SKM-1 (cell line): ENCODE data around the gene STX8.

Experiments
- DNase-seq: peaks from one replicate; lab custom pipeline; 2025; ENCODE audit not compliant: unreplicated experiment; lab: John Stamatoyannopoulos, UW

The STX8 gene

GRCh38 chr17:9446528-9446927 lies 129.1 kb downstream of the STX8 start:
- DNase-seq: no peak

DNA sequence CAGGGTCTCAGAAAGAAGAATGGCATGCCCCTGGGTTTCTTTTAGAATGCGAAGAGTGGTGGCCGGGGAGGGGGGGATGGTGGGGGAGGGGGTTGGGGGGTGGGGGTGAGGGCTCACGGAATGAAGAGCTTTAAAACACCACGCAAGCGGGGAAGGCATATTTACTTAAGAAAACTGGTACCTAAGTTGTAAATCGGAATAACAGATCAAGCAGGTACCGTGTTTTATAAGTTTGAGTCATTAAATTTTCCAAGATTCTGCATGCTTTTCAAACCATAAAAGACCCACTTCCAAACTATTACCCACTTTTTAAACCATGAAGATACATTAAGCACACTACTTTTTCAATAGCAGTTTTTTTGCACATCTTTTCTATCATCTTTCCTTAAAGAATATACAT lies 130.2 kb downstream of the STX8 start:
- DNase-seq: no peak

GRCh38 chr17:9444687-9445086 lies 130.9 kb downstream of the STX8 start:
- no peak for DNase-seq

DNA sequence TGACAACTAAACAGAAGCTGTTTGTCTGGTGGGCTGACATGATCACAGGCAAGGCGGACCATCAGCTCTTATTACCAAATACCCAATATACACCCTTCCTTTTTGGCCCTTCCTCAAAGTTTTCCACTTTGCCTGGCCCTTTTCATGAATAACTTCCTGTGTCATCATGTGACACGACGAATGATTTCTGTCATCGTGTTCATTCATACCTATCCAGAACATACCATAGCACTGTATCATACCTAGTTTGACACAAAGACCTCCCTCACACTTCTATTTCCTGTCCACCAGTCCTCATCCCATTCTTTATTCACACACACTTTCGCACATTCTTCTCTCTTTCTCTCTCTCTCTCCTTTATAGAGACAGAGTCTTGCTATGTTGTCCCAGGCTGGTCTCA lies 131.8 kb downstream of the STX8 start:
- no peak for DNase-seq

DNA sequence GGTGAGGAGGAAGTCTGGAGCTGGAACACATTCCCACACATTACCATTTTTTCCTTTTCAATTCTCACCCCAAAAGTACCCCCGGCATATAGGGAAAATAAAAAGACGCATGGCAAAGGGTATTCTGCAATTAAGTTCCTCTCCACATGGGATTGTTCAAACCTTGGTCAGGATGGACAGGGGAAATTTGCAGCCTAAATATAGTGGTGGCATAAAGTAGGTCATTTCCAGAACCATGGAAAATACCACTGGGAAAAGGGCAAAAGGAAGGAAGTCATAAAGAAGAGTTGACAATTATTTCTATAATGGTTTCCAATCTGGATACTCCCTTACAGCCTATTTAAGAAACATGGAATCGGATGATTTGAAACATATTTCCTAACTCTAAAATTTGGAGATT lies 135.8 kb downstream of the STX8 start:
- no peak for DNase-seq

DNA sequence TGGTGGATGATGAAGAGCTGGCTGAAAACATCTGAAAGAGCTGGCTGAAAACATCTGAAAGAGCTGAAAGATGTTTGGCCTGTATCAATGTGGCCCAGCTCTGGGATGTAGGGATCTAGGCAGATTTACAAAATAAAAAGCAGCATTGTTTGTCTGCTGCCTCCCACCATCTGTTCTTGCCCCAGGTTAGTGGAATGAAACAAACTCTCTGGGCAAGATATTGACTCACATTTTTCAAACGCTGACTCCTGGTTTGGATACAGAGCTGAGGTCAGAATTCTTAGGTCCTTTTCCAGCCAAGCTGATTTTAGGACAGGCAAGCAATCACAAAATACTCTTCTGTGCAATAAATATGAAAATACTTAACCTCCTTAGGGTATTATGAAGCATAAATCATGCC lies 139.0 kb downstream of the STX8 start:
- no peak for DNase-seq

- DNase-seq: no peak
Measured at GRCh38 chr17:9435165-9435564, 140.5 kb downstream of the STX8 start.

GRCh38 chr17:9434642-9435057 lies 141.0 kb downstream of the STX8 start:
- DNase-seq: no peak

- no peak for DNase-seq
Measured at GRCh38 chr17:9432934-9433421, 142.6 kb downstream of the STX8 start.

DNA sequence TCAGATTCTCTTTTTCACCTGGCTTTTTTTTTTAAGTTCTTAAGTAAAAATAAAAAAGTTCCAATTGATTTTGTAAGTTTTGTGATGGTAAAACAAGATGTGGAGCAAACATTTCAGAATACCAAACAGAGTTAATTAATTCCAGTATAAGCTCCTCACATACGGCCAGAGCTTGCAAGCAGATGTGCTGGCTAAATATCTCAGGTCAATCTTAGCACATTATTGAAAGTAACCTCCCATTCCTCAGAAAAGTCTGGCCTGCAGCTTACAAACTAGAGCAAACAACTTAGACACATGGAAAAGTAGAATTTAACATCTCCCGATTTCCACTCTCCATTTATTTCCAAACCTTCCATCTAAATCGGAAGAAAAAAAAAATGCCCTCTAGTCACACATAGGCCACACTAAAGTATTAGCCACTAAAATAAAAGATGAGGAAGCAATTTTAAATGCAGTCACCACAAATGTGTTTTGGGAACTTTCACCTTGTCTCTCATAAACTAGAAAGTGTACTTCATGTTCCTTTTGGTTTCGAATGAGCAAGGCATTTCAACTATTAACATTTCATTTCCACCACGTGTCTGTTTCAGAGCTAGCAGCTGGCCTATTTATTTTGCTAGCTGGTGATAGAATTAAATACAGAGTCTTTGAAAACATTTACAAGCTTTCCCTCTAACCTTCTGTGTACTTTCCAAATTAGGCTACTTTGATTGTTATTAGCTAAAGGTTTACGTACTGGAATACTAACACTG lies 143.3 kb downstream of the STX8 start:
- no peak for DNase-seq

- no peak for DNase-seq
Measured at GRCh38 chr17:9431620-9432019, 144.0 kb downstream of the STX8 start.

GRCh38 chr17:9427465-9428315 lies 147.9 kb downstream of the STX8 start:
- DNase-seq: no peak

- DNase-seq: no peak
Measured at GRCh38 chr17:9424071-9424640, 151.5 kb downstream of the STX8 start.

DNA sequence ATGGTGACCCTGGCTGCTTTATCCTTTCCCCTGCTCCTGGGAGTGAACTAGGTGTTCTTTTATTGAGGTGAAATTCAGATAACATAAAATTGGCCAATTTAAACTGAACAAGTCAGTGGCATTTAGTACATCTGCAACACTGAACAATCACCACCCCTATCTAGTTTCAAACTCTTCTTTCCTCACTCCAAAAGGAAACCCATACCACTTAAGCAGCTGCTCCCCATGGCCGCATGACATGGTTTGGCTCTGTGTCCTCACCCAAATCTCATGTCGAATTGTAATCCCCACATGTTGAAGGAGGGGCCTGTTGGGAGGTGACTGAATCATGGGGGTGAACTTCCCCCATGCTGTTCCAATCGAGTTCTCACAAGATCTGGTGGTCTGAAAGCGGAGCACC lies 154.1 kb downstream of the STX8 start:
- DNase-seq: no peak

GRCh38 chr17:9419932-9420453 lies 155.6 kb downstream of the STX8 start:
- no peak for DNase-seq

GRCh38 chr17:9414471-9414870 lies 161.1 kb downstream of the STX8 start:
- DNase-seq: no peak

DNA sequence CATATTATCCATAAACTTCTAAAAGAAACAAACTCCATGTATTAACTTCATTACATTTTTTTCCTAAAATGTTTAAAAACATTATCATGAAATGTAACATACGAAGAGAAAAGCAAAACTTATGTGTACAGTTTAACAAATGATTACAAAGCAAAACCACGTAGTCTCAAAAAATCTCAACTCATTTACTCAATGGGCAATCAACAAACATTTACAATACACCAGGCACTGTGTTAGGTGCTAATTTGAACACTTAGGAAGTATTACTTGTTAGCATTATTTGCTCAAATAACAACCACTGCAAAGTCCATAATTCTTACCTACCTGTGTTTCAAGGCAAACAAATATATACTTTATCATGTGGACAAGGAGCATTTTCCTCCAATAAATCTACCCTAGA lies 164.9 kb downstream of the STX8 start:
- DNase-seq: no peak

- no peak for DNase-seq
Measured at GRCh38 chr17:9410301-9410700, 165.3 kb downstream of the STX8 start.

DNA sequence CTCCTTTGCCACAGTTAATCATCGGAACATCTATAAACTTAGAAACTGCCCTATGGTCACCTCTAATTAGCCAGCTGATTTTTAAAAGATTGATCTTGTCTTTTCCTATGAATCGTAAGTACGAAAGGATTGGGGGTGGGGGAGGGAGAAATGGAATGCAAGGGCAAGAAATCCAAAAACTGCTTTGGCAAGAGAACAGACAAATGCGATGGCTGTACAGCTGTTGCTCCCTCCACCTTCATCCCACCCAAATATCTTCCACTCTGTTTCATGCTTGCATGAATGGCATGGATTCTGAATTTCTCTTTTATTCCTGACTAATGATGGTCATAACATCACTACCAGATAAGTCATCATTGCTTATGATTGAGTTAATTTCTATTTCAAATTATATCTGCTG lies 165.7 kb downstream of the STX8 start:
- DNase-seq: no peak

DNA sequence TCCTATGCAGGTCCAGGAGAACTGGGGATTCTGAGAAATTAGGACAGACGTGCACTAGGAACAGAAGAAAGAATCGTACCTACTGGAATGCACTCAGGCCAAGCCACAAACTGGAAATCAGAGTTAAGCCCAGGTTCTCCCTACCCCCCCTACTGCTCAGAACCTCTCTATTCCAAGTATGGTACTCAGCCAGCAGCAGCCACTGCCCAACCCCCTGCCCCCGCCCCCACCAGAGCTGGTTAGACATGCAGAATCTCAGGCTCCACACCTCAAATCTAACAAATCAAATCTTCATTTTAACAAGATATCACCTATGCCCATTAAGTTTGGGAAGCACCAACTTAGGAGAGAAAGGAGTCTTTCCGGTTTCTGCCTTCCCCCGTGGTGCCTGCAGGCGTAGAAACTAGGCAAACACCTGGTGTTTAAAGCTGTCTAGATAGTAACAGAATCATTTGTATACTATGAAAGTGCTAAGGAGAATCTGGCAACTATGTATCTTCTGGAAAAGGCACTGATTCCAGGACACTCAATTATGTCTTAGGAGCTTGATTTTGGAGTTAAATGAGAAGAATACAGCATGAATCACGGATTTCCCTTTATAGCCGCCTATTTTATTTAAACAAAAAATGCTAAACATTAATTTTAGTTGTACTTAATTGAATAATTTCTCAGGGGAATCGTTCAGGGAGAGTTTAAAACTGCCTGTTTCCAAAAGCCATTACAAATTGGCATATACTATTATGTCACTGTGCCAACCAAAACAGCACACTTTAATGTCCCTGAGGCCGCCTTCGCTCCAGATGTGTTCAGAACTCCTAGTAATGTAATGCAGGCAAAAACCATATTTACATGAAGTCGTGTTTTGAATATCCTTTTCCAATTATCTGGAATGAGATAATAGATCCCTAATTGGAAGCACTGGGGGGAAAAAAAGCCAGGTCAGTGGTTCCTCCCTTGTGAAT lies 166.5 kb downstream of the STX8 start:
- DNase-seq: no peak

DNA sequence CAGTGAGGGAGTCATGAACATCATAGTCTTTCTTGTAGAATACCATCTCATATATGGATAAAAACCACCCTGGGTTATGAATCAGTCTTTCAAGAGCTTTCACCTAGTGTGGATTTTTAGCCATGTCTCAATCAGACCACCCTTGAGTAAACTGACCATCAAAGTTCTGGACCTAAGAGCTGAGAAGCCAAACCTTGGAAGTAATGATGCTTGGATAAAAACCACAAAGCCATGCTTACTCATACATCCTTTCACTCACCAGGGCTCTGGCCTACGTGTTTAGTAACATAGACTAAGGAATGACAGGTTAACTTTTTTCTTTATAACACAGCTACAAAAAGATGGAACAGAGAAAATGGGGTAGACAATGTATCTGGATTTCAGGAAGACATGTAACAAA lies 167.2 kb downstream of the STX8 start:
- DNase-seq: no peak
